ENCODE data around the gene PITX1.

PITX1 gene

DNA sequence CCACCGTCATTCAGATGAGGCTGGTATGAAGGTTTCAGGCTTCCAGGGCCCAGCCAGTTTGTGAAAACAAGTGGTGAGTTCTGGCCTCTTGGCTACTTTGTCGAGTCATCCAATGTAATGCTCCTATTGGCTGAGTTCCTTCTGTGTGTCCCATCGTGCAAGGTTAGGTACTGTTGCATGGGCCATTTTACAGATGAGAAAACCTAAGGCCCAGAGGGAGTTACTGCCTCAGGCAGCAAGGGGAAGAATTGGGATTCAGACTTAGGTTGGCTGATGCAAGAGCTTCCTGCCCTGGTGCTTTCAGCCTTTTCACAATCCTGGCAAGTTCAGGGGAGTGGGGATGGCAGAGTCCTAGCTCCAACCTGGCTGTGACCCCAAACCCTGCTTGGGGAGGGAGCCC is 17.4 kb upstream of the PITX1 start:
- no peak overlapping the region for H3K9ac ChIP-seq (ENCODE audit: low read length)
- no peak overlapping the region for H3K4me3 ChIP-seq (ENCODE audit: low read length)
- H3K27me3 ChIP-seq (ENCODE audit: control insufficient read depth, insufficient read depth, low read length), result peaks cover 86% of the 10 kb centered on the region
- H3K27ac ChIP-seq (ENCODE audit: low read length), result no peak overlapping the region
- no peaks in the 10 kb centered on the region for H3K4me1 ChIP-seq (ENCODE audit: control insufficient read depth, low read depth, low read length)
- no peaks in the 10 kb centered on the region for H3K36me3 ChIP-seq (ENCODE audit: control insufficient read depth, low read depth, low read length)
- H3K9me3 ChIP-seq (ENCODE audit: control insufficient read depth, low read depth, low read length), result no peaks in the 10 kb centered on the region

DNA sequence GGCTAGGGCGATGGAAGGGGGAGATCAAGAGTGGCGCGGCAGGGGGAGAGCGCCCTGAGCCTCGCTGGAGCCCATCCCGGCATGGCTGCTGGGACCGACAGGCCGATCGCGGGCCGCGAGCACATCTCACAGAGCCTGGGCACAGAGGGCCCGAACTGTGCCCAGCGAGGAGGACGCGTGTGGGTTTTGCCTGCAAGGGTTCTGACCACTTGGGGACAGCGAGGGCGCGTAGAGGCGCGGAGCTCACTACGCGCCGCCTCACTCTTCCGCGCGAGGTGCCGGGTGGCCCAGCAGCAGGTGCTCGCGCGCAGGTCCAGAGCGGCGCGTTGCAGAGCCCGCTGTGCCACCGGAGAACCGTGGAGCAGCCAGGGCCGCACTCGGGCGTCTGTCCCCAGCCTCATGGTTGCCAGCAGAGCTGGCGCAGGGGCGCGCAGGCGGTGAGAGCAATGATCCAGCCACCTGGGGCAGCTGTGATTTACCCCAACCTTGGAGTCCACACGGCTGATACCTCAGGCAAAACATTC is 16.3 kb upstream of the PITX1 start:
- no peaks in the 10 kb centered on the region for H3K36me3 ChIP-seq (ENCODE audit: control insufficient read depth, low read depth, low read length)
- no peak overlapping the region for H3K9ac ChIP-seq (ENCODE audit: low read length)
- no peak overlapping the region for H3K27ac ChIP-seq (ENCODE audit: low read length)
- peak overlapping the region; percentile 40 for H3K4me3 ChIP-seq (ENCODE audit: low read length)
- H3K27me3 ChIP-seq (ENCODE audit: control insufficient read depth, insufficient read depth, low read length), result peaks cover 87% of the 10 kb centered on the region
- H3K4me1 ChIP-seq (ENCODE audit: control insufficient read depth, low read depth, low read length), result no peaks in the 10 kb centered on the region
- H3K9me3 ChIP-seq (ENCODE audit: control insufficient read depth, low read depth, low read length), result no peaks in the 10 kb centered on the region

DNA sequence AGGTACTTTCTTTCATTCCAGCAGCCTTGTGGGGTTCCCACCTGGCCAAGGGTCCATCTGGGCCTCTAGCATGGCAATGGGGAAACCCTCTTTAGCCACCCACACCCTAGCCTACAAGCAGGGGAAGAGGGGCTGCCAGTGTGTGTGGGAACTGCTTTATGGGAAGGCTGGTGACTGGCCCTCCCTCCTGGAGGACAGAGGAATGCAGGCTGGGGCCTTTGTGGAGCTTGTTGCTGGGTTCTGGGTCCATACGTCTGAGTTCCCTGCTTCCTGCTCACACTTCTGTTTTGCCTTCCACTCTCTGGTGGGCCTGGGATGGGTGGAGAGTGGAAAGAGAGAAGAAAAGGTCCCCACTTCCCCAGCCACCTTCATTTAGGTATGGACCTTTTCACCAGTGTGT is 14.9 kb upstream of the PITX1 start:
- Histone ChIP-seq H3K4me1 (ENCODE audit: control insufficient read depth, low read depth, low read length) (no peaks in the 10 kb centered on the region), H3K27ac (ENCODE audit: low read length) (no peak overlapping the region)

DNA sequence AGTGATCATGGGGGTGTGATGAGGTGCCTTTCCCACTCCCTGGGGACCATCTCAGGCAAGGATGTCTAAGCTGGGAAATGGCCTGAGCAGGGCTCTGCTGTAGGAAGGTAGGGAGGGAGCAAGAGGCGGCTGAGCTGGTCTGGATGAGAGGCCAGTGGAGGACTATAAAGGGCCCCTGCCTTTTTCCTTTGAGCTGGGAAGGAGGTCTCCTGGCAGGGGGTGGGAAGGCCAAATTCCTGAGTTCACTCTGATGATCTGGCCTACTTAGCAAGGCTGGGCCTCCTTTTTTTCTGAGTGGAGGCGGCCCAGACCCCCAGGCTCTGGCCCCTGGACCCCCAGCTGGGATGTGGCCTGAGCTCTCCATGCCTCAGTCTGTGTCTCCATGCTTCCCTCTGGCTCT is 14.3 kb upstream of the PITX1 start:
- H3K27ac ChIP-seq (ENCODE audit: low read length), result no peak overlapping the region
- no peaks in the 10 kb centered on the region for H3K9me3 ChIP-seq (ENCODE audit: control insufficient read depth, low read depth, low read length)
- H3K9ac ChIP-seq (ENCODE audit: low read length), result no peak overlapping the region
- H3K4me1 ChIP-seq (ENCODE audit: control insufficient read depth, low read depth, low read length), result no peaks in the 10 kb centered on the region
- no peak overlapping the region for H3K4me3 ChIP-seq (ENCODE audit: low read length)
- H3K36me3 ChIP-seq (ENCODE audit: control insufficient read depth, low read depth, low read length), result no peaks in the 10 kb centered on the region
- H3K27me3 ChIP-seq (ENCODE audit: control insufficient read depth, insufficient read depth, low read length), result peaks cover 98% of the 10 kb centered on the region

More for the DNA sequence above, 14.9 kb upstream of the PITX1 start:
- Histone ChIP-seq H3K9ac (ENCODE audit: low read length) (no peak overlapping the region), H3K9me3 (ENCODE audit: control insufficient read depth, low read depth, low read length) (no peaks in the 10 kb centered on the region), H3K4me3 (ENCODE audit: low read length) (no peak overlapping the region), H3K27me3 (ENCODE audit: control insufficient read depth, insufficient read depth, low read length) (peaks cover 98% of the 10 kb centered on the region), H3K36me3 (ENCODE audit: control insufficient read depth, low read depth, low read length) (no peaks in the 10 kb centered on the region)

DNA sequence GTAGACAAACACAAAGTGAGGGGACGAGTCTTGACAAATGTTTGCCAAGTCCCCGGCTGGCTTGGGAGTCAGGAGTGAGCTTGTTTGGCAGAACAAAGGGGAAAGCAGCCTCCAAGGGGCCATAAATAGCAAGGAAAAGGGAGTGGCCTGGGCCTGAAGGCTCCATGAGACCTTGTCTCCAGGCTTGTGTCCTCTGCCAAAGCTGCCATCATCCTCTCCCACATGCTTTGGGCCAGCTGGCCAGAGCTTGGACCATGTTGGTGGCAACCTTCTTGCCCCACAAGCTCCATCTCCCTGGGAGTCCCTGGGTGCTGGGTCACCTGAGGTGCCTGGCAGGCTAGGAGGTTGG is 13.3 kb upstream of the PITX1 start:
- H3K27me3 ChIP-seq (ENCODE audit: control insufficient read depth, insufficient read depth, low read length), result peaks cover 98% of the 10 kb centered on the region
- no peaks in the 10 kb centered on the region for H3K36me3 ChIP-seq (ENCODE audit: control insufficient read depth, low read depth, low read length)
- no peaks in the 10 kb centered on the region for H3K9me3 ChIP-seq (ENCODE audit: control insufficient read depth, low read depth, low read length)
- no peaks in the 10 kb centered on the region for H3K4me1 ChIP-seq (ENCODE audit: control insufficient read depth, low read depth, low read length)
- no peak overlapping the region for H3K9ac ChIP-seq (ENCODE audit: low read length)
- no peak overlapping the region for H3K4me3 ChIP-seq (ENCODE audit: low read length)
- no peak overlapping the region for H3K27ac ChIP-seq (ENCODE audit: low read length)

DNA sequence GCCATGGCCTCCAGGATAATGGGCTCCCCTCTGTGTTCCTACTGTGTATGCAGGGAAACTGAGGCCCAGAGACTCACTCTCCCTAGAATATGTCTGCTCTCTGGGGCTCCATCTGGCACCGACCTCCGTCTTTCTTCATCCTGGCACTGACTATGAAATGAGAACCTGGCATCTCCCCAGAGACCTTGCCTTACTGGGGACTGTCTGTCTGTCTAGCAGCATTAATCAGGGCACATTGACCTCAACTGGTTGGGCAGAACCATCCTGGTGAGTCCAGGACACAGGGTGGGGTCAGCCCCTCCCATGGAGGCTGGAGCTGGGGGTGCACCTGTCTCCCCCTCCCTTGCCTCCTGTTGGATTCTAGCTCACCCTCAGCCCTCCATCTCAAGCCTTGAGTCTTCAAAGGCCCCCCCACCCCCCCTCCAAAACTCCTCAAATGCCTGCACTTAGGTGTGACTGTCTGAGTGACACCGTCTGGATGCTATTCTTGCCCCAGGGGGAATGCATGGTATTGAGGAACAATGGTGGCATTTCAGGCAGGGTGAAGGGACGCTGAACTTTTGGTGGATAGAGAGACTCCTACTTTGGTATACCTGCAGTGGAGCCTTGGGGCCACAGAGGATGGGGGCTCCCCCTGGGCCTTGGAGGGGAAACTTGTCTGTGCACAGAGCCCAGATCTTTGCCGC is 12.8 kb upstream of the PITX1 start:
- Histone ChIP-seq H3K27ac (ENCODE audit: low read length) (no peak overlapping the region), H3K9me3 (ENCODE audit: control insufficient read depth, low read depth, low read length) (no peaks in the 10 kb centered on the region), H3K9ac (ENCODE audit: low read length) (no peak overlapping the region), H3K27me3 (ENCODE audit: control insufficient read depth, insufficient read depth, low read length) (peaks cover 98% of the 10 kb centered on the region), H3K4me3 (ENCODE audit: low read length) (no peak overlapping the region), H3K4me1 (ENCODE audit: control insufficient read depth, low read depth, low read length) (no peaks in the 10 kb centered on the region), H3K36me3 (ENCODE audit: control insufficient read depth, low read depth, low read length) (no peaks in the 10 kb centered on the region)

DNA sequence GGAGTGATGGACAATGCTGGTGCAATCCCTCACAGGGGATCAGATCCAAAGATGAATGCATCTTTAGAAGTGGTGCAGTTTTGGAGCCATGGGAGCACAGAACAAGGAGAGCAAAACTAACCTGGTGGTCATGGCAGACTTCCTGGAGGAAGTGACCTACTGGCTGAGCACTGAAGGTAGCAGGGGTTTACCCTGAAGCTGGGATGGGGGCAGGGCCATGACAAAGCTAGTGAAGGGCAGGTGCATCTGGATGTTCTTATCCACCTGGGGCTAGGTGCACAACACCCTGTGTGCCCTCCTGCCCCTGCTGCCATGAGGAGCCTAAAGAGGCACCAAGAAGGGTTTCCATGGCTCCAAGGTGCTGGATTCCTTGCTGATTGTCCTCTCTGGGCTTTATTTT is 11.5 kb upstream of the PITX1 start:
- Histone ChIP-seq H3K27ac (ENCODE audit: low read length) (no peak overlapping the region), H3K4me3 (ENCODE audit: low read length) (no peak overlapping the region), H3K27me3 (ENCODE audit: control insufficient read depth, insufficient read depth, low read length) (peaks cover 98% of the 10 kb centered on the region), H3K4me1 (ENCODE audit: control insufficient read depth, low read depth, low read length) (no peaks in the 10 kb centered on the region), H3K36me3 (ENCODE audit: control insufficient read depth, low read depth, low read length) (no peaks in the 10 kb centered on the region), H3K9ac (ENCODE audit: low read length) (no peak overlapping the region), H3K9me3 (ENCODE audit: control insufficient read depth, low read depth, low read length) (no peaks in the 10 kb centered on the region)

DNA sequence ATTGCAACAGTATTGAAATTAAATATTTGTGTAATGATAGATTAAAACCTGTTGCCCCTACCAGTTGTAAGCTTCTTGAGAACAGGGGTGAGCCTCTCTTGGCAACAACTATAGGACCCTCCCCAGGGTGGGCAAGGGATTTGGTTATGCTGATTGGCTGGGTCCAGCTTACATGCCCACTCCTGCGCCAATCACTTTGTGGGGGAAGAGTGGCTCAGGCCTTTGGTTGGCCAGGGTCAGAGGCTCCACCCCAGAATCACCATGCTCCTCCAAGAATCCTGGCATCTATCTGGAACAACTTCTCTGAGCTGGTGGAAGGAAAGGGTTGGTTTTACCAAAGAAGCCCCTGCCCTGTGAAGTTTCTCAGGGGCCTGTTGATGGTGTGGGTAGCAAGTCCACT is 8.6 kb upstream of the PITX1 start:
- H3K4me3 ChIP-seq (ENCODE audit: low read length), result no peak overlapping the region
- no peaks in the 10 kb centered on the region for H3K4me1 ChIP-seq (ENCODE audit: control insufficient read depth, low read depth, low read length)
- no peak overlapping the region for H3K9ac ChIP-seq (ENCODE audit: low read length)
- H3K9me3 ChIP-seq (ENCODE audit: control insufficient read depth, low read depth, low read length), result no peaks in the 10 kb centered on the region
- H3K36me3 ChIP-seq (ENCODE audit: control insufficient read depth, low read depth, low read length), result no peaks in the 10 kb centered on the region
- peaks cover 98% of the 10 kb centered on the region for H3K27me3 ChIP-seq (ENCODE audit: control insufficient read depth, insufficient read depth, low read length)
- H3K27ac ChIP-seq (ENCODE audit: low read length), result no peak overlapping the region

DNA sequence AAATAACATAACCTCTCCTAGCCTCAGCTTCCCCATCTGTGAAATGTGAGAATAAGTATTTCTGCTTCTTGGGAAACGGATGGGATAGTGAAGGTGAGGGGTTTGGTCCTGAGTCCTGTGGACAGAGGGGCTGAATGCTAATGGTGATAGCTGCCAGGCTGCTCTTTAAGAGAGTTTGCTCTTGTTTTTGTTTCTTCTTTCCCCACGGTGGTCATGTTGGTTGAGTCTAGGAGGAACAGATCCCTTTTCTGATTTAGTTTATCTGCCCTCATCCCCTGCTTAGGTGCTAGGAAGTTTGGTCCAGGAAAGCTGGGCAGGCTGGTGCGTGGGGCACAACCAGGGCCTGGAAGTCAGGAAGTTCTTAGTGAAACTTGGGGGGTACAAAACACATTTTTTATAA is 7.7 kb upstream of the PITX1 start:
- H3K36me3 ChIP-seq (ENCODE audit: control insufficient read depth, low read depth, low read length), result no peaks in the 10 kb centered on the region
- no peaks in the 10 kb centered on the region for H3K4me1 ChIP-seq (ENCODE audit: control insufficient read depth, low read depth, low read length)
- H3K27me3 ChIP-seq (ENCODE audit: control insufficient read depth, insufficient read depth, low read length), result peaks cover 100% of the 10 kb centered on the region
- H3K27ac ChIP-seq (ENCODE audit: low read length), result no peak overlapping the region
- H3K9ac ChIP-seq (ENCODE audit: low read length), result no peak overlapping the region
- H3K4me3 ChIP-seq (ENCODE audit: low read length), result no peak overlapping the region
- H3K9me3 ChIP-seq (ENCODE audit: control insufficient read depth, low read depth, low read length), result no peaks in the 10 kb centered on the region

DNA sequence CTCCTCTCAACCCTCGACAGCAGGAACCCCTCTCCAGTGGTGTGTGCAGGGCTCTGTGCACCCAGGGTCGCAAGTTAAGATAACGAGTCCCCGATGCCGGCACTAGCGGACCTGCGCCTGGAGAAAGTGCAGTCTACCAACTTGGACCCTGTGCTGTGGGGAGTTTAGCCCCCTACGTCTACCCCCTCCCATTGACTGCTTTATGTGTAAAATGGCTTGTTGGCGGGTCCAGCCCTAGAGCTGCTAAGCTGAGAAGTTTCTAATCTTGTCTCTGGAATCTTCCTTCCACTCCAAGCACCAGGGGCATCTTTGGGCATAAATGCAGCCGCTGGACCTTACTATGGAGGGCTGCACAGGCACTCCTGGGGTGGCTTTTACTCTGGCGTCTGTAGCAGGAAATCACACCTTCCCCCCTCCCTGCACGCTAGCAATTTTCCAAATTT is 7.1 kb upstream of the PITX1 start:
- peaks cover 100% of the 10 kb centered on the region for H3K27me3 ChIP-seq (ENCODE audit: control insufficient read depth, insufficient read depth, low read length)
- H3K27ac ChIP-seq (ENCODE audit: low read length), result no peak overlapping the region
- no peak overlapping the region for H3K9ac ChIP-seq (ENCODE audit: low read length)
- no peak overlapping the region for H3K4me3 ChIP-seq (ENCODE audit: low read length)
- H3K4me1 ChIP-seq (ENCODE audit: control insufficient read depth, low read depth, low read length), result no peaks in the 10 kb centered on the region
- H3K9me3 ChIP-seq (ENCODE audit: control insufficient read depth, low read depth, low read length), result no peaks in the 10 kb centered on the region
- no peaks in the 10 kb centered on the region for H3K36me3 ChIP-seq (ENCODE audit: control insufficient read depth, low read depth, low read length)

DNA sequence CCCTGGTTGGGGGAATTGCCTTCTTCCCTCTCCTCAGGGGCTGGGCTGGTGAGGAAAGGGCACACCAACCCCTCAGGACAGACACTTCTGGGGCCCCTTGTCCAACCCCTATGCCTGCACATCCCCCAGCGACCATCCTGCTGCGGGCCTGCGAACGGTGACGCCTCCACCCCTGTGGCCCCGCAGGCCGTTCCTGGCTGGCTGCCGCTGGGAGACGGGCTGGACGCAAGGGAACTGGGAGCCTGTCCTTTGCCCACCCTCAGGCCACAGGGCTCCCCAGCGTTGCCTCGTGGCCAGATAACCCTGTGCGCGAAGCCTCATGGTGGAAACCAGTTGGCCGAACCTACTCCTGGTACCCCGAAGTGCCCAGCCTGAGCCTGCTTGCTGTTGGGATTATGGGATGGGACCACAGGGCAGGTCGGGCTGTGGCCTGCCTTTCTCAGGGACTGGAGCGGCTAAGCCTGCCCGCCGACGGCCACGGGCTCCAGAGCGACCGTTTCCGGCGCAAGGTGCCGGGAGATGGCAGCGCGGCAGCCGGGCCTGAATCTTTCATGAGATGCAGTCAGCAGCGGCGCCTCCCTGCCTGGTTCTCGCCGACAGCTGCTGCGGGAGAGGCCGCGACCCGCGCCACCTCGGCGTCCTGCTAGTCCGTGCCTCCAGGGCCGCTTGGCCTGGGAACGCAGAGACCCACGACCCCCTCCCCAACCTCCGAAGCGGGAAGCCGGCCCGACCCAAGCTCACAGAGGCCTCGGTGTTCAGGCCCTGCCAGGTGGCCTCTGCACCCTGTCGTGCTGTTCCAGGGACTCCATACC is 6.5 kb upstream of the PITX1 start:
- no peaks in the 10 kb centered on the region for H3K9me3 ChIP-seq (ENCODE audit: control insufficient read depth, low read depth, low read length)
- H3K36me3 ChIP-seq (ENCODE audit: control insufficient read depth, low read depth, low read length), result no peaks in the 10 kb centered on the region
- peak overlapping the region; percentile 36 for H3K4me3 ChIP-seq (ENCODE audit: low read length)
- no peak overlapping the region for H3K9ac ChIP-seq (ENCODE audit: low read length)
- H3K4me1 ChIP-seq (ENCODE audit: control insufficient read depth, low read depth, low read length), result no peaks in the 10 kb centered on the region
- no peak overlapping the region for H3K27ac ChIP-seq (ENCODE audit: low read length)
- H3K27me3 ChIP-seq (ENCODE audit: control insufficient read depth, insufficient read depth, low read length), result peaks cover 100% of the 10 kb centered on the region

DNA sequence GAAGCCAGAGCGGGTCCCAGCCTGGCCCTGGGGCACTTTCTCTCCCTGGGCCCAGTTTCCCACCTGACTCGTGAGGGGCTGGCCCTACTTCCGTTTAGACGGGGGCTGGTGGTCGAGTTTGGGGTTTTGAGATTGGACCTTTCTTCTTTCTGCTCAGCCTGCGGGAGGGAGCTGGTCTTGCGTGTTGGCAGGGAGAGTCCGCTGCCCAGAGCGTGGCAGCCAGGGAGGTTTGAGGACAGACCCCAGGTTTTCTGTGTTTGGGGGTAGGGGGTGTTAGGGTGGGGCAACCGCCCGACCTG is 6.0 kb upstream of the PITX1 start:
- Histone ChIP-seq H3K9ac (ENCODE audit: low read length) (no peak overlapping the region), H3K36me3 (ENCODE audit: control insufficient read depth, low read depth, low read length) (no peaks in the 10 kb centered on the region), H3K27me3 (ENCODE audit: control insufficient read depth, insufficient read depth, low read length) (peaks cover 100% of the 10 kb centered on the region), H3K4me1 (ENCODE audit: control insufficient read depth, low read depth, low read length) (no peaks in the 10 kb centered on the region), H3K9me3 (ENCODE audit: control insufficient read depth, low read depth, low read length) (no peaks in the 10 kb centered on the region), H3K27ac (ENCODE audit: low read length) (no peak overlapping the region), H3K4me3 (ENCODE audit: low read length) (peak overlapping the region; percentile 36)
